SU-DHL-6 (cell line): ENCODE results near the gene SH2D1A.

Source experiments
- H2AFZ ChIP-seq: fragments of 200-600 bp; sonication (generic); 2 replicates; pipeline ENCODE4 v1.6.1; 2014; ENCODE audit warnings: low read depth, mild to moderate bottlenecking, moderate library complexity, mixed read lengths, antibody characterized with exemption, low read length; ENCODE audit not compliant: severe bottlenecking
- H3F3A ChIP-seq: fragments of 200-600 bp; shearing (Covaris generic); 2 replicates; pipeline ENCODE4 v1.6.0; 2016; ENCODE audit warnings: antibody characterized with exemption, mild to moderate bottlenecking; ENCODE audit not compliant: insufficient read depth
- H3K27ac ChIP-seq: fragments of 200-600 bp; sonication (generic); 2 replicates; pipeline ENCODE4 v1.5.1; 2016; ENCODE audit warnings: low read depth, mild to moderate bottlenecking, low read length, moderate library complexity, mixed read lengths
- H3K27me3 ChIP-seq: fragments of 200-600 bp; sonication (generic), shearing (Covaris generic); 2 replicates; pipeline ENCODE4 v1.6.0; 2014; ENCODE audit warnings: mild to moderate bottlenecking, low read length
- H3K36me3 ChIP-seq: fragments of 200-600 bp; sonication (generic); 2 replicates; pipeline ENCODE4 v1.6.1; 2014; ENCODE audit warnings: mild to moderate bottlenecking, low read length, mixed read lengths
- H3K4me2 ChIP-seq: fragments of 300-600, 200-600 bp; shearing (Covaris generic), sonication (generic); 2 replicates; pipeline ENCODE4 v1.6.0; 2014; ENCODE audit warnings: low read length, low read depth, mild to moderate bottlenecking; ENCODE audit not compliant: poor library complexity, severe bottlenecking
- H3K4me3 ChIP-seq: fragments of 200-600 bp; sonication (generic); 2 replicates; pipeline ENCODE4 v1.5.1; 2014; ENCODE audit warnings: antibody characterized with exemption, low read length, mild to moderate bottlenecking, mixed read lengths; ENCODE audit not compliant: insufficient read depth, poor library complexity, severe bottlenecking
- H3K79me2 ChIP-seq: fragments of 200-600 bp; sonication (generic); 2 replicates; pipeline ENCODE4 v1.6.1; 2014; ENCODE audit warnings: mild to moderate bottlenecking, low read length, moderate library complexity; ENCODE audit not compliant: insufficient read depth
- H3K9ac ChIP-seq: fragments of 200-600 bp; sonication (generic); 2 replicates; pipeline ENCODE4 v1.7.0; 2014; ENCODE audit warnings: mild to moderate bottlenecking, low read length
- H3K9me2 ChIP-seq: fragments of 200-600 bp; sonication (generic); replicated peaks from 2 replicates; pipeline ENCODE4 v1.6.1; 2014; ENCODE audit warnings: low read length; ENCODE audit not compliant: insufficient read depth
- H3K9me3 ChIP-seq: fragments of 200-600 bp; sonication (generic); 2 replicates; pipeline ENCODE4 v1.6.1; 2014; ENCODE audit warnings: low read length, mixed read lengths; ENCODE audit not compliant: insufficient read depth
- H4K20me1 ChIP-seq: fragments of 200-600 bp; sonication (generic); 2 replicates; pipeline ENCODE4 v1.6.1; 2014; ENCODE audit warnings: low read depth, mild to moderate bottlenecking, antibody characterized with exemption, low read length, moderate library complexity, mixed read lengths
- EZH2phosphoT487 ChIP-seq: fragments of 200-600 bp; sonication (generic), shearing (Covaris generic); conservative IDR thresholded peaks from 2 replicates; pipeline ENCODE4 v1.6.1; 2018; ENCODE audit warnings: mild to moderate bottlenecking, antibody characterized with exemption, low read length, moderate library complexity, mixed read lengths
- TF ChIP-seq, protein P1 (sequence below): fragments of 200-600 bp; sonication (generic); IDR thresholded peaks from one replicate; pipeline ENCODE4 v1.5.1; 2017; ENCODE audit warnings: antibody characterized with exemption, mild to moderate bottlenecking, low read length, moderate library complexity; ENCODE audit not compliant: insufficient read depth, poor library complexity, severe bottlenecking

The SH2D1A gene

DNA sequence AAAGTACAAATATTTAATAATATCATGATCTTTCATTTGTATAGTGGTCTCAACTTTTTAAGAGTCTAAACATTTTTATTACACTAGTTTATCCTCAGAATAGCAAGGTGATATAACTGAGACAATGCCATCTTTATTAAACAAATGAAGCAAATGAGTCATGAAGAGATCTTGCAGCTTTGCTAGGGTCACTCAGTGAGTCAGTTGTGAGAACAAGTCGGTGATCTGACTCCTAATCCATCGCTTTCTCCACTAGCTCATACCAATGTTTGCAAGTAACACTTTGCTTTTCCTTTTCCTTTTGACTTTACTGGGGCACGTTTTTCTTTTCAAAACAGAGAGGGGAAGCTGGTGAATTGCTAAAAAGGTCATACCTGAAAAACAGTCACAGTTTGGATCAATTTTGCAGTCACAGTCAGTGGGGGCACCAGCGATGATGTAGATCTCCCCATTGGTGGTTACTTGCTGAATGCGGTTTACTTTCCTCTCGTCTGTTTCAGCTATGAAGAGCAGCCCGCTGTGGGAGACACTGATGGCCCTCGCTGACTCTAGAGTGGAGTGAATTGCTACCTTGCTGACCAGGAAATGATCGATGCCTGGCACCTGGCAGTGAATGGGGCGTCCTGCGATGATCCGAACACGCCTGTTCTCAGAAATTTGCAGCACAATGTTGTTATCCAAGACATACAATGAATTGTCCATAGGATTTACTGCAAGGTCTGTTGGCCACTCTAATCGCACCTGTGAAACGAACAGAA lies 75.7 kb downstream of the SH2D1A start:
- no peak for TF ChIP-seq EZH2phosphoT487
- TF ChIP-seq, protein P1, sequence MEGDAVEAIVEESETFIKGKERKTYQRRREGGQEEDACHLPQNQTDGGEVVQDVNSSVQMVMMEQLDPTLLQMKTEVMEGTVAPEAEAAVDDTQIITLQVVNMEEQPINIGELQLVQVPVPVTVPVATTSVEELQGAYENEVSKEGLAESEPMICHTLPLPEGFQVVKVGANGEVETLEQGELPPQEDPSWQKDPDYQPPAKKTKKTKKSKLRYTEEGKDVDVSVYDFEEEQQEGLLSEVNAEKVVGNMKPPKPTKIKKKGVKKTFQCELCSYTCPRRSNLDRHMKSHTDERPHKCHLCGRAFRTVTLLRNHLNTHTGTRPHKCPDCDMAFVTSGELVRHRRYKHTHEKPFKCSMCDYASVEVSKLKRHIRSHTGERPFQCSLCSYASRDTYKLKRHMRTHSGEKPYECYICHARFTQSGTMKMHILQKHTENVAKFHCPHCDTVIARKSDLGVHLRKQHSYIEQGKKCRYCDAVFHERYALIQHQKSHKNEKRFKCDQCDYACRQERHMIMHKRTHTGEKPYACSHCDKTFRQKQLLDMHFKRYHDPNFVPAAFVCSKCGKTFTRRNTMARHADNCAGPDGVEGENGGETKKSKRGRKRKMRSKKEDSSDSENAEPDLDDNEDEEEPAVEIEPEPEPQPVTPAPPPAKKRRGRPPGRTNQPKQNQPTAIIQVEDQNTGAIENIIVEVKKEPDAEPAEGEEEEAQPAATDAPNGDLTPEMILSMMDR, result no peak
- Histone ChIP-seq H3F3A (no peaks in the 10 kb centered on the region), H3K4me2 (no peak overlapping the region), H3K27me3 (no peaks in the 10 kb centered on the region), H3K27ac (no peak overlapping the region), H3K4me3 (no peak overlapping the region), H3K9me2 (no peaks in the 10 kb centered on the region), H4K20me1 (no peaks in the 10 kb centered on the region), H3K9ac (no peak overlapping the region), H3K79me2 (no peaks in the 10 kb centered on the region), H2AFZ (no peak overlapping the region), H3K9me3 (no peaks in the 10 kb centered on the region), H3K36me3 (no peaks in the 10 kb centered on the region)
